Gastroesophageal sphincter (tissue), 4 donors: ENCODE data around the gene THSD4. TPM values are rescaled to one million over a fixed set of nuclear protein-coding genes. Genes with fewer than 3 reads are reported as not detected.

Experiments used
- ATAC-seq: fragments of 150-250 bp; one replicate; pipeline ENCODE4 v1.9.1; 2016; ENCODE audit warnings: mild to moderate bottlenecking, moderate library complexity
- H3K27ac ChIP-seq, 4 donors: fragments of 200-600 bp; sonication (generic) in 3 of 4; 1 replicate in 3 of 4; 2 replicates in 1 of 4; pipeline ENCODE4 v1.5.1; 2016 to 2019
- H3K27me3 ChIP-seq: fragments of 200-600 bp; sonication (generic); one replicate; pipeline ENCODE4 v1.5.1; 2019
- H3K36me3 ChIP-seq, 2 donors: fragments of 200-600 bp; sonication (generic); one replicate each; pipeline ENCODE4 v1.5.1; 2019; ENCODE audit warnings: control low read depth in 1 of 2
- H3K4me1 ChIP-seq, 3 donors: fragments of 200-600 bp; sonication (generic); 1 replicate in 2 of 3; 2 replicates in 1 of 3; pipeline ENCODE4 v1.5.1; 2016 to 2019; ENCODE audit warnings: control low read depth in 2 of 3
- H3K4me3 ChIP-seq, 2 donors: fragments of 200-600 bp; sonication (generic); one replicate each; pipeline ENCODE4 v1.5.1; 2019; ENCODE audit warnings: mild to moderate bottlenecking in 1 of 2, moderate library complexity in 1 of 2
- H3K9me3 ChIP-seq, 3 donors: fragments of 200-600 bp; sonication (generic); one replicate each; pipeline ENCODE4 v1.5.1; 2017 to 2019; ENCODE audit warnings: control low read depth in 2 of 3
- EP300 ChIP-seq: sonication (generic); formaldehyde crosslinking; IDR thresholded peaks from one replicate; pipeline ENCODE4 v1.6.1; 2017; ENCODE audit warnings: antibody characterized with exemption, mild to moderate bottlenecking
- POLR2A ChIP-seq, 2 donors: fragments of 450-650 bp; IDR thresholded peaks; one replicate each; pipeline ENCODE4 v1.6.1; 2017; ENCODE audit warnings: antibody characterized with exemption in 2 of 2, mild to moderate bottlenecking in 2 of 2, moderate library complexity in 1 of 2
- POLR2AphosphoS5 ChIP-seq: sonication (generic); formaldehyde crosslinking; IDR thresholded peaks from one replicate; pipeline ENCODE4 v1.6.1; 2017; ENCODE audit warnings: antibody characterized with exemption
- WGBS, 2 donors: methylation state at CpG; one replicate each; pipeline ENCODE4 v1.1.5; 2018; ENCODE audit warnings: low coverage in 1 of 2; 5-methylcytosine and 5-hydroxymethylcytosine counted together
- total RNA-seq, 4 donors: library from RNA; depleted of rRNA; stranded (reverse); fragments of >200 nt; gene quantifications; one replicate each; pipeline ENCODE4 v1.1.0, GENCODE V29; 2016
- TF ChIP-seq, protein P1 (sequence below), 4 experiments: fragments of 200-600 bp in 2 of 4; fragments of 450-650 bp in 2 of 4; sonication (generic) in 1 of 4; IDR thresholded peaks; one replicate each; pipeline ENCODE4 v1.5.1; 2017 to 2019; ENCODE audit warnings: antibody characterized with exemption in 4 of 4, mild to moderate bottlenecking in 2 of 4, moderate library complexity in 2 of 4

Gene THSD4
- total RNA-seq, 4 donors from 2014 or later, result 4.6 to 28.5 (median 17.6) TPM

DNA sequence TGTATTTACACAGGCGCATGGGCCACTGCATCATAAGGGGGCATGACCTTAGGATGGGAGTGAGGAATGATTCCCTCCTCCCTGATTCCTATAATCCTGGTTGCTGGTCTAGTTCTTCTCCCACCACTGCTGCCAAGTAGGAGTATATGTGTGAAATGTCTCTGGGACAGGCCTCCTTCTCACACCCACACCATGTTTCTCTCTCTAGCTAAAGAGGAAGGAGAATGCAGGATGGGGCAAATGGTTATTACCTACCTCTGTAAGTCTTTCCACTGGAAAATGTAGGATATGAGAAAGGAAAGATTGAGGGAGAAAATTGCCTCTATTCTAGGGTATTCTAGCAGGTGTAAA lies 159.2 kb downstream of the THSD4 start:
- no peaks in the 10 kb centered on the region for H3K9me3 ChIP-seq
- TF ChIP-seq POLR2A (IDR thresholded peaks at IDR 0.05) (no peak), POLR2AphosphoS5 (no peak)
- TF ChIP-seq, protein P1, sequence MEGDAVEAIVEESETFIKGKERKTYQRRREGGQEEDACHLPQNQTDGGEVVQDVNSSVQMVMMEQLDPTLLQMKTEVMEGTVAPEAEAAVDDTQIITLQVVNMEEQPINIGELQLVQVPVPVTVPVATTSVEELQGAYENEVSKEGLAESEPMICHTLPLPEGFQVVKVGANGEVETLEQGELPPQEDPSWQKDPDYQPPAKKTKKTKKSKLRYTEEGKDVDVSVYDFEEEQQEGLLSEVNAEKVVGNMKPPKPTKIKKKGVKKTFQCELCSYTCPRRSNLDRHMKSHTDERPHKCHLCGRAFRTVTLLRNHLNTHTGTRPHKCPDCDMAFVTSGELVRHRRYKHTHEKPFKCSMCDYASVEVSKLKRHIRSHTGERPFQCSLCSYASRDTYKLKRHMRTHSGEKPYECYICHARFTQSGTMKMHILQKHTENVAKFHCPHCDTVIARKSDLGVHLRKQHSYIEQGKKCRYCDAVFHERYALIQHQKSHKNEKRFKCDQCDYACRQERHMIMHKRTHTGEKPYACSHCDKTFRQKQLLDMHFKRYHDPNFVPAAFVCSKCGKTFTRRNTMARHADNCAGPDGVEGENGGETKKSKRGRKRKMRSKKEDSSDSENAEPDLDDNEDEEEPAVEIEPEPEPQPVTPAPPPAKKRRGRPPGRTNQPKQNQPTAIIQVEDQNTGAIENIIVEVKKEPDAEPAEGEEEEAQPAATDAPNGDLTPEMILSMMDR (IDR thresholded peaks at IDR 0.05), result no peak
- H3K27me3 ChIP-seq, result no peaks in the 10 kb centered on the region
- no peaks in the 10 kb centered on the region for H3K36me3 ChIP-seq
- no peak overlapping the region for H3K4me3 ChIP-seq
- peaks cover 9 to 23% (median 10%) of the 10 kb centered on the region in 3 donors for H3K4me1 ChIP-seq
- H3K27ac ChIP-seq, result no peak overlapping the region
- ATAC-seq, result no peak
- WGBS, 2 donors, result 88 to 100% methylated on average over 1 of the region's 1 CpG

DNA sequence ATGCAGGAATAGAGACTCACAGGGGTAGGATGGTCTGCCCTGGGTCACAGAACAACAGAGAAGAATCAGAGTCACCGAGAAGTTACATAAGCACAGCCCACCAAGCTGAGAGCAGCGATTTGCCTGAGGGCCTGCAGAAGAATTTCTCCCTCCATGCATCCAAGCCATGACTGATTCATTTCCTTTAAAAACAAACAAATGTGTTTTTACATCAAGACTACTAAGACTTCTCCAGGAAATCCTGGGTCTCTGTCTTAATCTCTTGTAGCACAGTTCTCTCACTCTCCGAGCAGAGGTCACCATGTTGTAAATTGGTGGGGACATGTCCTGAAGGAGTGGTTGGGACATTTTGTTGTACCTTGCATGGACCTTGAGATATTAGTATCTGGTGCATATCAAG lies 159.8 kb downstream of the THSD4 start:
- Histone ChIP-seq H3K4me3 (no peak overlapping the region), H3K9me3 (no peaks in the 10 kb centered on the region), H3K27me3 (no peaks in the 10 kb centered on the region), H3K4me1 (peaks cover 9 to 30% (median 10%) of the 10 kb centered on the region in 3 donors), H3K27ac (no peak overlapping the region), H3K36me3 (no peaks in the 10 kb centered on the region)
- no peak for ATAC-seq
- WGBS, 2 donors, result 80% methylated on average over 1 to 3 of the region's 3 CpGs
- TF ChIP-seq POLR2A (IDR thresholded peaks at IDR 0.05) (no peak), POLR2AphosphoS5 (no peak), EP300 (no peak)
- TF ChIP-seq, protein P1 (IDR thresholded peaks at IDR 0.05), result no peak

DNA sequence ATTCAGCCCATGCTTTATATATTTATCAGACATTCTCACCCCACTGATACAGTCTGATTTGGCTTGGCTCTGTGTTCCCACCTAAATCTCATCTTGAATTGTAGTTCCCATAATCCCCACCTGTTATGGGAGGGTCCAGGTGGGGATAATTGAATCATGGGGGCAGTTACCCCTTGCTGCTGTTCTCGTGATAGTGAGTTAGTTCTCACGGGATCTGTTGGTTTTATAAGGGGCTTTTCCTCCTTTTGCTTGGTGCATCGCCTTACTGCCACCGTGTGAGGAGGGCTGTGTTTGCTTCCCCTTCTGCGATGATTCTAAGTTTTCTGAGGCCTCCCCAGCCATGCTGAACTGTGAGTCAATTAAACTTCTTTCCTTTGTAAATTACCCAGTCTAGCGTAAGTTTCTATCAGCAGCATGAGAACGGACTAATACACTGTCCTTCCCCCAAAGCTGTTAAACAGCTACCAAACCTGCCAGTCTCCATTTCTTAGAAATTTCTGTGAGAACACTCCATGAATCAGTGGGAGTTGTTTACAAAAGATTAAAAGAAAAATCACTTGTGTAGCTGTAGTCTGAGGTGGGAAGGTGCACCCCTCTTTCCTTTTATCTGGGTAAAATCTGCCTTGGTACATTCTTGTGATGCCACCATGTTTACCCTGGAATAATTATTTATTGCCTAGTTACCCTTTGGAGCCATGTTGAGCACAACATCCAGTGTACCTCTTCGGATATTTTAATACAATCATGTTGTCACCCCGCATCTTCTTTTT lies 160.5 kb downstream of the THSD4 start:
- Histone ChIP-seq H3K27me3 (no peaks in the 10 kb centered on the region), H3K4me3 (no peak overlapping the region), H3K9me3 (no peaks in the 10 kb centered on the region), H3K27ac (no peak overlapping the region), H3K36me3 (no peaks in the 10 kb centered on the region), H3K4me1 (peaks cover 9 to 37% (median 10%) of the 10 kb centered on the region in 3 donors)
- TF ChIP-seq POLR2A (IDR thresholded peaks at IDR 0.05) (no peak), EP300 (no peak), POLR2AphosphoS5 (no peak)
- TF ChIP-seq, protein P1 (IDR thresholded peaks at IDR 0.05), result no peak
- 80 to 87% methylated on average over 5 to 7 of the region's 9 CpGs for WGBS, 2 donors
- no peak for ATAC-seq

DNA sequence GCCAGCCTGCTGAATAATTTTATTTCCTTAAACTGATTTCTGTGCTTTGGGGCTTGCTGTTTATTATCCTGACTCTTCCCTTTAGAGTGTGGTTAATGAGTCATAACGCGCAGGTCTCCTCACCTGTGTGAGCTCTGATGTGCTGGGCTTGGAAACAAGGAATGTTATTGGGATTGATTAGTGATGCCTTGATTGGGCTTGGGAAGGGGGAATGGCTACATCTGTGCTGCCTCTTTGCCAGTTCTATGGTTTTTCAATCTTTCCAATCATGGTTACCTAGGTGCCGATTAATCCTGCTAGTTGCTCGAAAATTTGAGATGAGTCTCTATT lies 161.0 kb downstream of the THSD4 start:
- Histone ChIP-seq H3K27me3 (no peaks in the 10 kb centered on the region), H3K36me3 (no peaks in the 10 kb centered on the region), H3K9me3 (no peaks in the 10 kb centered on the region), H3K4me1 (peaks cover 9 to 42% (median 10%) of the 10 kb centered on the region in 3 donors), H3K27ac (no peak overlapping the region), H3K4me3 (no peak overlapping the region)
- 100% methylated on average over 4 of the region's 4 CpGs for WGBS, 2 donors
- ATAC-seq, result no peak
- no peak for TF ChIP-seq POLR2AphosphoS5
- TF ChIP-seq, protein P1 (IDR thresholded peaks at IDR 0.05), result no peak
- TF ChIP-seq EP300, result no peak
- no peak for TF ChIP-seq POLR2A (IDR thresholded peaks at IDR 0.05)

DNA sequence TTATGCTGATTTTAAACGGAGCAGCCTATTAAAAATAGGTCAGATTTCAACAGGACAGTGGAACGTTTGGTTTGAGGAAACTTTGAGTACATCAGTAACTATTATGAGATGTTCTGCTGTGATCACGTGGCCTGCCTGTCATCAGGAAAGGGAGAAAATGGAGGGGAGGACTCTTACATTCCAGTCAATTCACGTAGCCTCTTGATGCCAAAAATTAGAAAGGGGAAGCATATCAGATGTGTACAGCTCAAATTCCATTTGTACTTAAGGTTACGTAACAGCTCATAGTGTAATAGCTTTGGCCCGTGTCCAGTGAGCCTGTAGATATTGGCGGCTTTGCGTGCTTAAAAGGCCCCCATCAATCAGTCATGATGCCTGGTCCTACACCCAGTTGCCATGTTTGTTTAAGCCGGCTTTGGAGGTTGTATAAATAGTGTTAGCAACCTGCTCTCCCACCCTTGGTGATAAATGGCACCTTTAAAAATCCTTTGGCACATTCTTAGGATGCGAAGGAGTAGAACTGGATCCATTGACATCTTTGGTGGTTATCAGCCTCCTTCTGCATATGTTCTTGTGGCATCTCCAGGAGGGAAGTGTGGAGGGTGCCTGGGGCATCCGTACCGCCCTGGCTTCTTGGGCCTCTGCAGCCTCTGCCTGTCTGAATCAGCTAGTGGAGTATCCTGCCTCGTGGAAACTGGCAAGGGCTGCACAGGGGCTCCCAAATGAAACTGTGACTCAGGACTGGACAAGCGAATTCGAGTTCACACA lies 163.9 kb downstream of the THSD4 start:
- H3K4me1 ChIP-seq, result peaks cover 9 to 49% (median 10%) of the 10 kb centered on the region in 3 donors
- H3K27ac ChIP-seq, result peak overlapping the region; percentile 67 to 81 (median 72)
- 18 to 29% methylated on average over 11 to 15 of the region's 15 CpGs for WGBS, 2 donors
- TF ChIP-seq POLR2AphosphoS5 (peak; percentile 86), POLR2A (IDR thresholded peaks at IDR 0.05) (no peak)
- TF ChIP-seq, protein P1 (IDR thresholded peaks at IDR 0.05), result no peak
- H3K27me3 ChIP-seq, result no peaks in the 10 kb centered on the region
- H3K36me3 ChIP-seq, result no peaks in the 10 kb centered on the region
- no peak overlapping the region for H3K4me3 ChIP-seq
- no peaks in the 10 kb centered on the region for H3K9me3 ChIP-seq
- ATAC-seq, result peak; percentile 87
